CD4-positive, alpha-beta T cell treated with Interferon alpha-2 for 1 hour (primary cell): ENCODE results near the gene AFF3.
"Not testable (repeated sequence)": the region's sequence is repeated elsewhere in the genome, so short reads cannot be mapped to it uniquely, and the experiment has no call there.

ENCODE experiments used
- DNase-seq, 2 donors: peaks; one replicate each; pipeline ENCODE4 v3.0.0-alpha.2; 2020 to 2022

The AFF3 gene

GRCh38 chr2:100105678-100106054 is 36.7 kb downstream of the AFF3 start:
- no peak for DNase-seq

DNA sequence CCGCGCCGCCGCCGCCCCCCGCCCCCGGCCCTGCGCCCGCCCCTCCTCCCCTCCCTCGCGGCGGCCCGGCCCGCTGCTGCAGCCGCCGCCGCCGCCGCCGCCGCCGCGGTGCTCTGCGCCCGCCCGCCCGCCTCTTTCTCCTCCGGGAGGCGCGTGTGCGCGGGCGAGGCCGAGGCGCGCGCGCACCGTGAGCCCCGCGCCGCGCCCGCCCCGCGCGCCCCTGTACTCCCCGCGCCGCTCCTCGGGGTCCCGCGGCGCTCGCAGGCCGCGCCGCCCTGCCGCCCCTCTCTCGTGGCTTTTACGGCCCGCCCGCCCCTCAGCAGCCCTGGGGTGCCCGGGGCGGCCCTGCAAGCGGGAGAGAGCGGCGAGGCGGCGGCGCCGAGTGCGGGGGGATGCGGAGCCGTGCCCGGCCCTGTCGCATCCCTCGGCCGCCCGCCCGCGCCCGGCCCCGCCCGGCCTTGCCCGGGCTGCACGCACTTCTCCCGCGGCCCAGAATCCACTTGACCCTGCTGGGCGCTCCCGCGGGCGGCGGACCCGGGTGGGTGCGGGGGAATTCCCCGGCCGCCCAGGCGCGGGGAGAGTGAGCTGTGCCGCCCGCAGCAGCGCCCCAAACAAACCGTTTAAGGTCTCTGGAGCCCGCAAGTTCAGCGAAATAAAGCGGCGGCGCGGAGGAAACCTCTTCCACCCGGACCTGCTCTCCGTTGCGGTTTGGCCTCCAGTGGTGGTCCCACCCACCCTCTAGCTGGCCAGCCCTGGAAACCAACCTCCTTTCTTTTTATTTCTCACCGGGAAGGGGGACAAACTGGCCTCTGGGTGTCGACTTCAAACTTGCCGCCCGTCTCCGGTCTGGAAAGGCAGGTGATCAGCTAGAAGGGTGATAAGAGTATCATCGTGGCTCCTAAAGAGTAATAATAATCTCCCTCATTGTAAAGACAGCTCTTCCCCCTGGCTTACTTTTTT is 37.4 kb downstream of the AFF3 start:
- DNase-seq: peak in 1 of 2 donors; percentile 21

DNA sequence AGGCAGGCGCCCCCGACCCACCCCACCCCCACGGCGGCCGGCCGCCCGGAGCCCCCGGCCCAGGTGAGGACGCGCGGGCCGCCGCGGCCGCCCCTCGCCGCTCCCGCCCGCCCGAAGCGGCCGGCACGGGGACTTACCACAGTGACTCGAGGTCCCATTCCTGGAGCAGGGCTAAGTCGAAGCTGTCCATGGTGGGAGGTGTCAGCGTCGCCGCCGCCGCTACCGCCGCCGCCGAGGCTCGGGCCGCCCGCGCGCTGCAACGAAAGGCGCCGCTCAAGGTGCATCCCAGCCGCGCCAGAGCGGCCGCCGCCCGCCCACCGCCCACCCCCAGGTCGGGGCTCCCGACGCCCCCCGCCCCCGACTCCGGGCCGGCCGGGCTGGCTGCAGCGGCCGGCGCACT is 38.1 kb downstream of the AFF3 start:
- DNase-seq: not testable (repeated sequence)

GRCh38 chr2:100103527-100104252 is 38.7 kb downstream of the AFF3 start:
- not testable (repeated sequence) for DNase-seq

- DNase-seq: not testable (repeated sequence)
These were observed 39.8 kb downstream of the AFF3 start for GRCh38 chr2:100102466-100103180.

- not testable (repeated sequence) for DNase-seq
These were observed 43.5 kb downstream of the AFF3 start for GRCh38 chr2:100098855-100099254.

DNA sequence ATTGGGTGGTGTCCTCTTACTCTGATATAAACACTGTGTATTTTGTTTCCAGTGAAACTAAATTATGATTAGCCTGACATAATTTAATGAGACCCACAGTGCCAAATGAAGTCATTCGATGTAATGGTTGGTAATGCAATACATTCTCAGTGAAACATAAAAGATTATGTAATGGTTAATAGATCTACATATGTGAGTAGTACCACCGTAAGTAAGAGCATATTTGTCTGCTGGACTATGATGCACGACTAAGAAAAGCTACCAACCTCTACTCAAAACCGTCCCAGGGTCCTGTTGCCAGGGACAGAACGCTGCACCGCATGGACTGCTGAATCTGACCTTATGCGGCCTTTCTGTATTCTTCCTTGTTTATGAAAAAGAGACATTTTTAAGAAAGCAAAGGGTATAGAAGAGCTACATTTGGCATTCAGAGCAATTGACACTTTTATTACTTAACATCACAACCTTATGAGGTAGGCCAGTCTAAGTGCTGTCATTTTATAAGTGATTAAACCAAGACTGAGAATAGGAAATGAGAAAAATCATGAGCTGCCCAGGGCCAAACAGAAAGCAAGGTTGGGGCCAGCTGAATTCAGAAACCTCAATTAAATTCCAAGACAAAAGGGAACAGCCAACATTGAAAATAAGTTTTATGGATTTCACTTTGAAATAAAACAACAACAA is 44.6 kb downstream of the AFF3 start:
- DNase-seq: not testable (repeated sequence)

GRCh38 chr2:100095845-100096244 is 46.5 kb downstream of the AFF3 start:
- DNase-seq: not testable (repeated sequence)

GRCh38 chr2:100091807-100092206 is 50.6 kb downstream of the AFF3 start:
- DNase-seq: not testable (repeated sequence)

- not testable (repeated sequence) for DNase-seq
These were observed 56.6 kb downstream of the AFF3 start for GRCh38 chr2:100085744-100086143.

- DNase-seq: not testable (repeated sequence)
These were observed 58.8 kb downstream of the AFF3 start for GRCh38 chr2:100083421-100084216.

DNA sequence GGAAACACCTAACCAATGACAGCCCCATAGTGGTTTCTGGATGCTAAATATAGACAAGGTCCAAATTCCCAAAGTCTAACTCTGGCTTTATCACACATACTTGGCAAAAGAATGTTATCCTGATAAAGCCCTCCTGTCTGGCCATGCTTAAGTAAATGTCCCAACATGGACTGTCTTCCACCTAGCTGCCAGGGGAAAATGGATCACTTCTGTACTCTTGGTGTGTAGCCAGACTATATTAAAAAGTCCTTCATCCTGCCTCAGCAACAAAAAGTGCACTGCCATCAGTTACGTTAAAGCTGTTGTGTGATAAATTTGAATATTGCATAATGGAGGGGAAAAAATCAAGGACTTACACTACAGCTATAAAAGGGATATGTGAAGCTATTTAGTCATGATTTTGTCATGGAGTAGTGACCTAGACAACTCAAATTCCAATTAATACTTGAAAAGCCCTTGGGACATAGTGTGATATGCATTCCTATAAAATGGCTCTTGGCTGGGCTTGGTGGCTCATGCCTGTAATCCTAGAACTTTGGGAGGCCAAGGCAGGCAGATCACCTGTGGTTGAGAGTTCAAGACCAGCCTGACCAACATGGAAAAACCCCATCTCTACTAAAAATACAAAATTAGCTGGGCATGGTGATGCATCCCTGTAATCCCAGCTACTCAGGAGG is 60.0 kb downstream of the AFF3 start:
- not testable (repeated sequence) for DNase-seq

GRCh38 chr2:100077935-100078334 is 64.5 kb downstream of the AFF3 start:
- no peak for DNase-seq

GRCh38 chr2:100077456-100077855 is 64.9 kb downstream of the AFF3 start:
- no peak for DNase-seq

GRCh38 chr2:100075532-100075931 is 66.9 kb downstream of the AFF3 start:
- no peak for DNase-seq

- DNase-seq: no peak
These were observed 69.3 kb downstream of the AFF3 start for GRCh38 chr2:100073110-100073509.

DNA sequence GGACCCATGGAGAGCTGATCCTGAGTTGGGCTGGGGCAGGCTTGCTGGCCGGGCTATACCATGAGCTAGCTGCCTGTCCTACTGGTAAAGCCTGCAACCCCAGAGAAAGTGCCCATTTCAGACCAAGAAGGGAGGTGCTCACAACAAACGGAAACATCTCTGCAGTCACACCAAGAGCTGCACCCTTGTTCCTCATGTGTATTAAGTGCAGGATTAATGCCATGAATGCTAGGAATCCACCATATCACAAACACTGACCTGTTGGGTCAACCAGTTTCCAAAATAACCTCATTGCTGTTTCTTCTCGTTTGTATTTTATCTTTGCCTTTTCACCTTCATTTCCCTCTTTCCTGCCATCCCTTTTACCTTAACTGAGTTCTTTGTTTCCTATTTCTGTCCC is 69.9 kb downstream of the AFF3 start:
- DNase-seq: no peak

DNA sequence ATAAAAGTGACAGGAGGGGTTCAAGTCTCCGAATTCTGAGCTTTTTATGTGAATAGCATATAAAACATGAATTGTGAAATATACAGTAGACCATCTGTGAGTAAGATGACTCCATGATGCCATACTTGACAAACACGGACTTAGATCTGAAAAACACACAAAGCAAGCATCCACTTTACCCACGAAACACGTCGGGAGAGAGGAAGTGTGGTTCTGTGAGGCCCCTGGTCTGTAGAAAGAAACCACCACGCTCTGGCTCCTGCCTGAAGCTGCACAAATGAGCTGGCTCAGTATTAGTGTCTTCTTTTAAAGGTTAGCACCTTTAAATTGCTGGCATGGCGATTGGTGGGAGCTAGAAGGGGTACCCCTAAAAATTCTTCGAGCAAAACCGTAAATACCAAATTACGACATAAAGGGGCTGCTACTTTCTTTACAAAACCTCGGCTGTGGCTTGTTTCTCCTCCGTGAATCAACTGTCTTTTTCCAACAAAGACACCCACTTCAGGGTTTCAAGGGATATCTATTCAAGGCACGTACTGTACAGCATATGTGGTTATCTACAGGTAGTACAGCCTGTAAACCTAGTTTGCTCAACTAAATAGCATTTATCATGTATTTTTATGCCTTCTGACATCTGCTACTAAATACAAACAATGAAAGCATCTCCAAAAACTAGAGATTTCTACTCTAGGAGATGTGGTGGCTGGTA is 70.9 kb downstream of the AFF3 start:
- no peak for DNase-seq

GRCh38 chr2:100070078-100070477 is 72.3 kb downstream of the AFF3 start:
- no peak for DNase-seq

DNA sequence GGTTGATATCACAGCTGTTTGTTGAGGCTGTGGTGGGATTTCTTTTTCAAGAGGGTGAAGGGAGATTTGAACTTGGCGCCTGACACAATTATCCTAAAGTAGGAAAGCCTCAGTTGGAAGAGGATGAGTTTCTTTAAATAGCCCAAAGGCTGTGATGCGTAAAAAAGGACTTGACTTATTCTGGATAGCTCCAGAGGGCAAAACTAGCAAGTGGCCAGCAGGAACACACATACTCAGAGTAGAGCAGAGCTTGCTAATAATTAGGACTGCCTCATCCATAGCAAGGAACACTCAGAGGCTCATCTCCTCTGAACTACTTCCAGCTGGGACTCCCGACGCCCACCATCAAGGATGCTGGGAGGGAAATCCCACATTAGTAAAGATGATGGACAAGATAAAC is 74.0 kb downstream of the AFF3 start:
- no peak for DNase-seq
